Gastrocnemius medialis (tissue), 4 donors: ENCODE results near the gene ZFP36L1.

ENCODE experiments used
- CTCF ChIP-seq, 5 experiments: fragments of 450-650 bp in 3 of 5; fragments of 200-600 bp in 2 of 5; sonication (generic) in 2 of 5; IDR thresholded peaks in 4 of 5; conservative IDR thresholded peaks in 1 of 5; 1 replicate in 4 of 5; 2 replicates in 1 of 5; pipeline ENCODE4 v1.5.1; 2016 to 2019; ENCODE audit warnings: antibody characterized with exemption in 5 of 5, mild to moderate bottlenecking in 3 of 5, moderate library complexity in 3 of 5
- POLR2A ChIP-seq, 2 donors: fragments of 450-650 bp; IDR thresholded peaks; one replicate each; pipeline ENCODE4 v1.6.1; 2017; ENCODE audit warnings: antibody characterized with exemption in 2 of 2, mild to moderate bottlenecking in 2 of 2, moderate library complexity in 2 of 2

GRCh38 chr14:68786491-68787091 is 6.3 kb downstream of the ZFP36L1 start:
- TF ChIP-seq CTCF (IDR thresholded peaks at IDR 0.05 in 4 of 5, conservative IDR thresholded peaks at IDR 0.05 in 1 of 5) (no peak), POLR2A (IDR thresholded peaks at IDR 0.05) (no peak)
